Panc1 (cell line): ENCODE data around the gene ASAP2.

ENCODE experiments used
- CTCF ChIP-seq: fragments of 450-650 bp; IDR thresholded peaks from 2 replicates; pipeline ENCODE4 v1.5.1; 2017; ENCODE audit warnings: mild to moderate bottlenecking
- POLR2AphosphoS5 ChIP-seq: IDR thresholded peaks from 2 replicates; pipeline ENCODE4 v1.6.1; 2012; ENCODE audit warnings: mild to moderate bottlenecking, low read depth, low read length, moderate library complexity

GRCh38 chr2:9428965-9429577, 222.5 kb downstream of the ASAP2 start:
- TF ChIP-seq POLR2AphosphoS5 (no peak), CTCF (no peak)
